ENCODE data around the gene SCAMP1.

SCAMP1 gene

GRCh38 chr5:78359831-78360673 is at the start of gene SCAMP1:
SCAMP1 (plus strand) TSS chr5:78360617; CDS start chr5:78360672, 55 bp downstream.
- Histone ChIP-seq H3K36me3 (ENCODE audit: insufficient read depth, low read length) (no peaks in the 10 kb centered on the region; the same call in 1 of the 2 replicates), H3K27me3 (ENCODE audit: insufficient read depth, low read length) (no peaks in the 10 kb centered on the region), H3K27ac (ENCODE audit: low read depth, low read length) (peak within 1 kb of the TSS; percentile 95), H3K4me1 (ENCODE audit: control insufficient read depth, insufficient read depth, low read length, unreplicated experiment) (peaks cover 21% of the 10 kb centered on the region), H3K79me2 (ENCODE audit: control insufficient read depth, insufficient read depth, low read length, unreplicated experiment) (peaks cover 46% of the 10 kb centered on the region), H3K4me3 (ENCODE audit: low read depth, low read length) (peak within 1 kb of the TSS; percentile 100), H2AFZ (ENCODE audit: low read length, unreplicated experiment) (peak within 1 kb of the TSS; percentile 100)

GRCh38 chr5:78317515-78317914 is 42.9 kb upstream of the SCAMP1 start:
- no peaks in the 10 kb centered on the region for H3K79me2 ChIP-seq (ENCODE audit: control insufficient read depth, insufficient read depth, low read length, unreplicated experiment)
- no peaks in the 10 kb centered on the region for H3K4me1 ChIP-seq (ENCODE audit: control insufficient read depth, insufficient read depth, low read length, unreplicated experiment)
- no peak overlapping the region for H2AFZ ChIP-seq (ENCODE audit: low read length, unreplicated experiment)
- H3K27ac ChIP-seq (ENCODE audit: low read depth, low read length), result no peak overlapping the region
- H3K27me3 ChIP-seq (ENCODE audit: insufficient read depth, low read length), result peaks cover 3% of the 10 kb centered on the region; the same call in 1 of the 2 replicates
- no peaks in the 10 kb centered on the region for H3K36me3 ChIP-seq (ENCODE audit: insufficient read depth, low read length)
- no peak overlapping the region for H3K4me3 ChIP-seq (ENCODE audit: low read depth, low read length)

GRCh38 chr5:78318337-78318736 is 42.1 kb upstream of the SCAMP1 start:
- Histone ChIP-seq H2AFZ (ENCODE audit: low read length, unreplicated experiment) (no peak overlapping the region), H3K79me2 (ENCODE audit: control insufficient read depth, insufficient read depth, low read length, unreplicated experiment) (no peaks in the 10 kb centered on the region), H3K36me3 (ENCODE audit: insufficient read depth, low read length) (no peaks in the 10 kb centered on the region), H3K27ac (ENCODE audit: low read depth, low read length) (no peak overlapping the region), H3K27me3 (ENCODE audit: insufficient read depth, low read length) (peaks cover 3% of the 10 kb centered on the region; the same call in 1 of the 2 replicates), H3K4me1 (ENCODE audit: control insufficient read depth, insufficient read depth, low read length, unreplicated experiment) (no peaks in the 10 kb centered on the region), H3K4me3 (ENCODE audit: low read depth, low read length) (no peak overlapping the region)

- Histone ChIP-seq H3K36me3 (ENCODE audit: insufficient read depth, low read length) (no peaks in the 10 kb centered on the region), H2AFZ (ENCODE audit: low read length, unreplicated experiment) (no peak overlapping the region), H3K4me3 (ENCODE audit: low read depth, low read length) (no peak overlapping the region), H3K27me3 (ENCODE audit: insufficient read depth, low read length) (no peaks in the 10 kb centered on the region), H3K27ac (ENCODE audit: low read depth, low read length) (no peak overlapping the region), H3K79me2 (ENCODE audit: control insufficient read depth, insufficient read depth, low read length, unreplicated experiment) (no peaks in the 10 kb centered on the region), H3K4me1 (ENCODE audit: control insufficient read depth, insufficient read depth, low read length, unreplicated experiment) (no peaks in the 10 kb centered on the region)
Observed at GRCh38 chr5:78320401-78320800, 40.0 kb upstream of the SCAMP1 start.

- Histone ChIP-seq H2AFZ (ENCODE audit: low read length, unreplicated experiment) (no peak overlapping the region), H3K4me1 (ENCODE audit: control insufficient read depth, insufficient read depth, low read length, unreplicated experiment) (peaks cover under 1% of the 10 kb centered on the region), H3K27me3 (ENCODE audit: insufficient read depth, low read length) (no peaks in the 10 kb centered on the region), H3K4me3 (ENCODE audit: low read depth, low read length) (no peak overlapping the region), H3K36me3 (ENCODE audit: insufficient read depth, low read length) (no peaks in the 10 kb centered on the region), H3K79me2 (ENCODE audit: control insufficient read depth, insufficient read depth, low read length, unreplicated experiment) (no peaks in the 10 kb centered on the region), H3K27ac (ENCODE audit: low read depth, low read length) (no peak overlapping the region)
Observed at GRCh38 chr5:78323241-78323640, 37.2 kb upstream of the SCAMP1 start.

- Histone ChIP-seq H3K27me3 (ENCODE audit: insufficient read depth, low read length) (no peaks in the 10 kb centered on the region), H3K27ac (ENCODE audit: low read depth, low read length) (no peak overlapping the region), H3K36me3 (ENCODE audit: insufficient read depth, low read length) (no peaks in the 10 kb centered on the region), H3K79me2 (ENCODE audit: control insufficient read depth, insufficient read depth, low read length, unreplicated experiment) (no peaks in the 10 kb centered on the region), H3K4me1 (ENCODE audit: control insufficient read depth, insufficient read depth, low read length, unreplicated experiment) (peaks cover 9% of the 10 kb centered on the region), H2AFZ (ENCODE audit: low read length, unreplicated experiment) (no peak overlapping the region), H3K4me3 (ENCODE audit: low read depth, low read length) (no peak overlapping the region)
Observed at GRCh38 chr5:78326930-78327329, 33.5 kb upstream of the SCAMP1 start.

GRCh38 chr5:78327761-78328510 is 32.5 kb upstream of the SCAMP1 start:
- Histone ChIP-seq H3K27me3 (ENCODE audit: insufficient read depth, low read length) (no peaks in the 10 kb centered on the region), H3K27ac (ENCODE audit: low read depth, low read length) (no peak overlapping the region), H2AFZ (ENCODE audit: low read length, unreplicated experiment) (peak overlapping the region; percentile 57), H3K4me1 (ENCODE audit: control insufficient read depth, insufficient read depth, low read length, unreplicated experiment) (peaks cover 9% of the 10 kb centered on the region), H3K4me3 (ENCODE audit: low read depth, low read length) (no peak overlapping the region), H3K79me2 (ENCODE audit: control insufficient read depth, insufficient read depth, low read length, unreplicated experiment) (no peaks in the 10 kb centered on the region), H3K36me3 (ENCODE audit: insufficient read depth, low read length) (no peaks in the 10 kb centered on the region)

- peak overlapping the region; percentile 28; the same call in 1 of the 2 replicates for H3K27ac ChIP-seq (ENCODE audit: low read depth, low read length)
- peaks cover 9% of the 10 kb centered on the region for H3K4me1 ChIP-seq (ENCODE audit: control insufficient read depth, insufficient read depth, low read length, unreplicated experiment)
- no peaks in the 10 kb centered on the region for H3K36me3 ChIP-seq (ENCODE audit: insufficient read depth, low read length)
- peak overlapping the region; percentile 57 for H2AFZ ChIP-seq (ENCODE audit: low read length, unreplicated experiment)
- no peaks in the 10 kb centered on the region for H3K27me3 ChIP-seq (ENCODE audit: insufficient read depth, low read length)
- H3K4me3 ChIP-seq (ENCODE audit: low read depth, low read length), result no peak overlapping the region
- no peaks in the 10 kb centered on the region for H3K79me2 ChIP-seq (ENCODE audit: control insufficient read depth, insufficient read depth, low read length, unreplicated experiment)
Observed at GRCh38 chr5:78328585-78329173, 31.7 kb upstream of the SCAMP1 start.

- Histone ChIP-seq H3K79me2 (ENCODE audit: control insufficient read depth, insufficient read depth, low read length, unreplicated experiment) (no peaks in the 10 kb centered on the region), H3K27me3 (ENCODE audit: insufficient read depth, low read length) (no peaks in the 10 kb centered on the region), H2AFZ (ENCODE audit: low read length, unreplicated experiment) (no peak overlapping the region), H3K4me1 (ENCODE audit: control insufficient read depth, insufficient read depth, low read length, unreplicated experiment) (peaks cover 9% of the 10 kb centered on the region), H3K36me3 (ENCODE audit: insufficient read depth, low read length) (no peaks in the 10 kb centered on the region), H3K4me3 (ENCODE audit: low read depth, low read length) (no peak overlapping the region), H3K27ac (ENCODE audit: low read depth, low read length) (no peak overlapping the region)
Observed at GRCh38 chr5:78331523-78332080, 28.8 kb upstream of the SCAMP1 start.

GRCh38 chr5:78334811-78335210 is 25.6 kb upstream of the SCAMP1 start:
- Histone ChIP-seq H3K27ac (ENCODE audit: low read depth, low read length) (no peak overlapping the region), H3K4me1 (ENCODE audit: control insufficient read depth, insufficient read depth, low read length, unreplicated experiment) (no peaks in the 10 kb centered on the region), H3K36me3 (ENCODE audit: insufficient read depth, low read length) (no peaks in the 10 kb centered on the region), H3K79me2 (ENCODE audit: control insufficient read depth, insufficient read depth, low read length, unreplicated experiment) (no peaks in the 10 kb centered on the region), H3K27me3 (ENCODE audit: insufficient read depth, low read length) (no peaks in the 10 kb centered on the region), H3K4me3 (ENCODE audit: low read depth, low read length) (no peak overlapping the region), H2AFZ (ENCODE audit: low read length, unreplicated experiment) (no peak overlapping the region)

Data from ACC112 (cell line).